GM21576 (cell line): ENCODE results near the gene C16orf96.

Experiments
- ATAC-seq: cut with Tn5 transposase; IDR thresholded peaks from one replicate; pipeline ENCODE4 v1.9.1; 2021; ENCODE audit warnings: mild to moderate bottlenecking, moderate library complexity; ENCODE audit not compliant: unreplicated experiment

The C16orf96 gene

DNA sequence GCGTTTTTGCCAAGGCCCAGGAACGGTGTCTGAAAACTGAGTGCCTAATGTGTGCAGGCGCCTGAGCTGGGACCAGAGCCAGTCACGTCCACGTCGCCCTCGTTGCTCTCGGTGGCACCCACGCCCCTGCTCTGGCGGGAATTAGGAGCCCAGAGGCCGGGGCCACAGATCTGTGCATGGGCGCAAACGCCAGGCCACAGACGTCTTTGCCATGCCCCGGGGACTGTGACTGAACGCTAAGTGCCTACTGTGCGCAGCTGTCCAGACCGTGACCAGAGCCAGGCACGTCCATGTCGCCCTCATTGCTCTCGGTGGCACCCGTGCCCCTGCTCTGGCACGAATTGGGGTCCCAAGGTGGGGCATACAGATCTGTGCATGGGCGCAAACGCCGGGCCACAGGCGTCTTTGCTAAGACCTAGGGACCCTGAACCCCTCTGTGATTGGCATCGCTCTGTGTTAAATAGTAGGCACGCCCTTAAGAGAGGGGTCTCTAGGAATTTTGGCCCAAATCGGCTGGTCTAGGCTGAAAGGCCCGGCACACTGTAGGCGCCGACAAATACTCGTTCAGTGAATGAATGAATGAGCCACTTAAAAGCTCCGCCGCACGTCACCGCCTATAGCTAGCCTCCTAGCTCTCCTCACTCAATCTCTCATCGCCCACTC lies 59.4 kb downstream of the C16orf96 start:
- ATAC-seq: no peak

GRCh38 chr16:4616047-4616811 lies 60.1 kb downstream of the C16orf96 start:
- peak; percentile 70 for ATAC-seq

GRCh38 chr16:4617880-4618279 lies 61.7 kb downstream of the C16orf96 start:
- no peak for ATAC-seq

DNA sequence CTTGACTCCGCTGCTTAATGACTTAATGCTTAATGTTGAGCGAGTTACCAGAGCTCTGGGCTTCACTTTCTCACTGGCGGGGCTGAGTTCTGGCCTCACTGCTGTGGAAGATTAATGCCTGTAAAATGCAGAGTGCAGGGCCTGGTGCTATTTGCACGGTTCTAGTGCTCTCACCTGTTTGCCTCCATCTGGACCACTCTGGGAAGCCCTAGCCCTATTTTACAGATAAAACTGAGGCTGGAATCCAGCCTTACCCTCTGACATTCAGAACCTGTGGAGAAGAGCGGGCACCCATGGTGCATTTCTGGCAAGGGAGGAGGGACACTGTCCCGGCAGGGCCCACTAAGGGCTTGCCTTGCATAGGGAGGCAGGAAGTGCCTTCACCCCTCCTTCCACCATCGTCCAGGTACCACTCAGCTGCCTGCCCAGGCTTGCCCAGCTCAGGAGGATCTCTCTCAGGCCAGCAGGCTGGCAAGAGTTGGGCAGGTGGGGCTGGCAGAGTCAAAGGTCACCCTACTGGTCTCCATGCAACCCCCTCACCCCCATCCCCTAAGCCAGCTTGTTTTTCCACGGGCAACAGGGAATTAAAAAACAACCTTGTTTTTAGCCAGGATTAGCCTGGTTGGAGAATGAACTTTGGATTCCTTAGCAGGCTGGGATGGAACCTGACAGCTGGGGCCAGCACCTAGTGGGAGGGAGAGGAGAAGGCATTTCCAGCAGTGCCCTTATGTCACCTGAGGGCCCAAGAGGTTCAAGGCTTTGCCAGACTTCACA lies 62.7 kb downstream of the C16orf96 start:
- ATAC-seq: no peak

DNA sequence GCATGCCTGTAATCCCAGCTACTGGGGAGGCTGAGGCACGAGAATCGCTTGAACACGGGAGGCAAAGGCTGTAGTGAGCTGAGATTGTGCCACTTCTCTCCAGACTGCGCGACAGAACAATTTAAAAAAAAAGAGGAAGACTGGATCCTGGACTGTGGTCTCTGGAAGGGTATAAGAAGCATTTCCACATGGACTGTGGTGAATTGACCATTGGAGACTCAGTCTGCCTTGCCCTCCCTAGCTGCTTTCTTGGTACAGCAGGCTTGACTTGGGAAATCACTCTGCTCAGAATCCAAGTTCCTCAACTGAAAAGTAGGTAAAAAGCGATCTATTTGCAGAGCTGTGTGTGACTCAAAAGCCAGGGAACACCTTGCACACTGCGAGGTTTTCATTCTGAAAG lies 67.5 kb downstream of the C16orf96 start:
- ATAC-seq: no peak

DNA sequence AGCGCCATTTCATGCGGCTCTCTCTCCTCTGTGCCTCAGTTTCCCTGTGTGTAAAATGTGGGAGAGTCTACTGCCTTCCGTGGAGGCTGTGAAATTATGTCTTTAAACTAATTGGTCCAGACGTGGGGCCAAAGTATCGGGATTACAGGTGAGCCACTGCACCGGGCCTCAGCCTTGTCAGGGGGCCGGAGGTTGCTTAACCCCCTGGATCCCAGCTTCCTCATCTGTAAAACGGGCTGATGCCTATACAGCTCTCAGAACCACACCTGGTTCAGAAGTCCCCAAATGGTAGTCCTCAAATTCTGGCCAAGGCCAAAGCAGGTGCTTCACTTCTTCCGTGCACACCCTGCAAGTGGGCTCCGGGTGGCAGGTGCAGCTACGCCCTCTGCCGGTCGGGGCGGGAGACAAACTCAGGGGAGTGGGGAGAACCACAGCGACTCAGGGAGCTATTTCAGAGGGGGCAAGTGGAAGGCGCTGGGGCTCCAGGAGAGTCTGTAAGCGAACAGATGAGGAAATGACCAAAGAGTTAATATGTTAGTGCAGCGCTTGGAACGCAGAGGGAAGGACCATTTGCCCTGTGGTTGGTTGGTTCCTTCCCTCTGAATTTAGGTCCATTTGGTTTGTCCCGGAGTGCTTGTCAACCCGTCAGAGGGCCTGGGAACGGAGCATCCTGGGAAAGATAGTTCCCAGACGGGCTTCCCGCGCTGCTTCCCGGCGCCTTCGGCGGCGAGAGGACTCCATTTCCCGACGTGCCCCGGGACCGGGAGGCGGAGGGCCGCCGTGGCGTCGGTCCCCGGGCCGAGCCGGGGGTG lies 68.1 kb downstream of the C16orf96 start, which contains the start of gene MGRN1:
Gene MGRN1, plus strand, starts transcription at position 812 of the 812 bp plus-strand sequence. CDS start 135 bp downstream, outside the sequence.
- peak; percentile 65 for ATAC-seq

- ATAC-seq: peak; percentile 50
Measured at GRCh38 chr16:4624827-4625559, 68.9 kb downstream of the C16orf96 start.

DNA sequence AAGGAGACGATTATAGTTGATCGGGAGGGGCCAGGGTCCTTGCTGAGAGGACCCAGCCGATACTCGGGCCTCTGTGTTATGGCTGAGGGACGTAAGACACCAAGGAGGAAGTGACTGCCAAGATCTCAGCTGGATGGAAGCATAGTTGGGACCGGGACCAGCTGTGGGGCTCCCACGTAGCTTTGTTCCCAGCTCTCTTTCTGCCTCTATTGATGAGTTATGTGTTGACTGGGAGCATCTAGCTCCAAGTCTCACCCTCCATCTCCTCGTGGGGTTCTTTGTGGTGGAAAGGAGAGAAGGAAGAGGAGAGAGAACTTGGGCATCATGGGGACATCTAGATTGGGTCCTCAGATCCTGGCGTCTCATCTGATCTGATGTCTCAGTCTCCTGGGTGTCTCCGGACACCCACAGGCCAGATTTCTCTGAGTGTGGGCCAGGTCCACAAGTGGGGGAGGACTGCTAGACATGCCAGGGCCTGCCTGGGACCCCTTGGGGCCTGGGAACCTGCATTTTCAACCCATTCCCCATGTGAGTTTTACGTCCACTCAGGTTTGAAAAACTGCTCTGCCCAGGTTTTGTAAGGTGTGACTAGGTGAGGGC lies 69.5 kb downstream of the C16orf96 start:
- ATAC-seq: peak; percentile 6

DNA sequence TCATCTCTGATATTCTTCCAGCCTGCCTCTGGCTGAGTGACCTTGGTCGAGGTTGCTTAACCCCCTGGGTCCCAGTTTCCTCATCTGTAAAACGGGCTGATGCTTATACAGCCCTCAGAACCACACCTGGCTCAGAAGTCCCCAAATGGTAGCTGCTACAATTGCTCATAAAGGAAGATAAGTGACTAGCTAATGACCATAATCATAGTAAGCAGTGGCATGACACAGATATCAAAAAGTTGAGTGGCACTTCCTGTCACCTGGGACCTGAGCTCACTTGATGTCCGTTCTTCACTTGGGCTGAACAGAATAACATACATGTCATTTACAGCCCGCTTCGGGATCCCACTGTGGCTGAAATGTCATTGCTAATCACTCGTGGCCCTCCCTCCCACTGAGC lies 70.3 kb downstream of the C16orf96 start:
- ATAC-seq: no peak

- no peak for ATAC-seq
Measured at GRCh38 chr16:4628283-4628682, 72.1 kb downstream of the C16orf96 start.

GRCh38 chr16:4631444-4631843 lies 75.3 kb downstream of the C16orf96 start:
- no peak for ATAC-seq

DNA sequence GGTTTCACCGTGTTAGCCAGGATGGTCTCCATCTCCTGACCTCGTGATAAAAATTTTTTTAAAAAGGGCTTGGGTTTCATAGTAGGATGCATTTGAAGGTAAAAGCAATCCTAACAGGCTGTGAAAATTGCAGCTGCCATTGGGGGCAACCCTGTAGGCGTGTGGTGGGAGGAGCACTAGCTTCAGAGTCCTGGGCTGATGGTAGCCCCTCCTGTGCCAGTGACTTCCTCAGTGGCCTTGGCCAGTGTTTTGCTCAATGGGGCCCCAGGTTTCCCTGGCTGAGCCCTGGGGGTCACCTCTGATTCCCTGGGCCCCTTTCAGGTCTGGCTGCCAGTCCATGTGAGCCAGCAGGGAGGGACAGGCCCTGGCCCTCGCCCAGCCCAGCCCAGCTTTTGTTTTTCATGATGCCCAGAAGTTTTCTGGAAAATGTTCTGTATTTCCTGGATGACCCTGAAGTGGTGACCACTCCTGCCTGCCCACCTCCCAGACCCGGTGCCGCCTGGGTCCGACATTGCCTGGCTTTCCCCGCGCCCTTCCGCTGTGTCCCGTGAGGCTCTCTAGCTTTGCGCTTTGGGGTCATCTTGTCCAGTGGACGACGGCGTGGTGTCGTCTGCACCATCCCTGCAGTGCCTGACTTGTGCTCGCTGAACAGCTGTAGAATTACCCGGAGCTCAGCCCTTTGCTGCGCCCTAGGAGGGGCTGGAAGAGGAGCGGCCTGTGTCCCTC lies 77.9 kb downstream of the C16orf96 start:
- ATAC-seq: no peak

DNA sequence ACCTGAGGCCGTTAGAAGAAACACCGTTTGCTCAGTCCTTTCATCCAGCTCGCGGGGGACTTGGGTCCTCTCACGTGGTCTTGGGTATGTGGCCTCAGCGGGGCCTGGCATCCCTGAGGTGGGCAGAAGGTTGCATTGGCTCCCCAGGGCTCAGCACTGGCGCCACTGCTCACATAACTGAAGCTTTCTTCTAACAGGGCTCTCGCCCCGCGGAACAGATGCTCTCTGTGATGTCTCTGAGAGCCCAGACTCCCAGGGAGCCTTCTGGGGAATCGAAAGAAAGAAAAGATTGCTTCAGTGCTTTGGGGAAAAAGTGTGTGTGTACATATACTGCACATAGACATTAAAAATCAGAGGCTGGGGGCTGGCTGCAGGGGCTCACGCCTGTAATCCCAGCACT lies 78.6 kb downstream of the C16orf96 start:
- no peak for ATAC-seq

GRCh38 chr16:4636196-4636595 lies 80.1 kb downstream of the C16orf96 start:
- no peak for ATAC-seq

- no peak for ATAC-seq
Measured at GRCh38 chr16:4637501-4638166, 81.5 kb downstream of the C16orf96 start.

DNA sequence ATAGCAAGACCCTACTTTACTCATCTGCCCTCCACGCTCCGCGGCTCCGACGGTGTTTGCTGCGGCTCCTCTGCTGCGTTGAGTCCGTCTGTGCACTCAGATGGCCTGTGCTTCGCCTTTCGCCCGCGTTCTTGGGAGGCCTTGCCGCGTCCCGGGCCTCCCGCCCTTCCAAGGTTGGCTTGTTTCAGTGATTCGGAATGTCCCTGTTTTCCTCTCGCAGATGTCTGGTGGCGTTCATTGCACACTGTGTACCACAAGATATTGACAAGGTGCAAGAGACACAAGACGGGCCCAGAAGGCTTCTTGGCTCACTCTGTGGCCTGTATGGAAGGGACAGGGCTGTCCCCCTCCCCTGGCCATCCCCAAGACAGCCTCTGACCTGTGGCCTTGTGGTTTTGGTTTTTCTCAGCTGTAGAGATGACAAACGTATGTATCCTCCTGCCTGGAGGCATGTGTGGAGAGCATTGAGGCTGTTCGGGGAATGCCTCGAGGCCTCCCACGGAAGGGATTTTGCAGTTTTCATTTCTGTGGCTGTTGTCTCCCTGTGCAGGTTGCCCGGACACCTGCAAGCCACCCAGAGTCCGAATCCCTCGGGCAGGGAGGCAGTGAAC lies 83.9 kb downstream of the C16orf96 start:
- no peak for ATAC-seq

DNA sequence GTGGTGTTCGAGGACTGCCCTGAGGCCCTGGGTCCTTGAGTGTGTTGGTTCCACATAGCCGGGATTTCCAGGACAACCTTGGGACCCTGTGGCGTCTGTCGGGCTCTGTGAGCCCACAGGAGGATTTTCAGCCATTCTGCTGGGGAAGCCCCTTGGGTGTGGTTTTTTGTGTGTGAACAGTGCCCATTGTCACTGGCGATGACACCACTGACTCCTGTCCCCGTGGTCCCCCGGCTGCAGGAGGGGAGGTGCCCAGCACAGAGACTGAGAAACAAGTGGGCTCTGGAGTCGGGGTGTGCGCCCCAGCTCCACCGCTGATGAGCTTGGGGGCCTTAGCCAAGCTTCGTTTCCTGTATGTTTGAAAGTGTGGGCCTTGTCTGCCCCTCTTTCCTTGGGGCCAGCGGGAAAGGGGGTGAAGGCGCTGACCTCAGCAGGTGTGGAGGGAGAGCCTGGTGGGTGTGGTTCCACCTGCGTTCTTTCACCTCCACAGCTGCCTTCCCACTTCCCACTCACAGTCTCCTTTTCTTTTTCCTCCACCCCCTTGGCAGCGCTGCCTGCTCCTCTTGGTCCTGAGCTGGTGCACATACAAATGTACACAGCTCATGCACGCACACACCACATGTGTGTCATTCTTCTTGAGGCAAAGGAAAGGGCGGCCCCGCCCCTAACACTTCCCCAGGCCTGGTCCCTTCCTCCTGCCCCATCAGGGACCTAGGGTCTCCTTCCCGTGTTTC lies 84.6 kb downstream of the C16orf96 start:
- ATAC-seq: no peak
